Lower lobe of right lung (tissue), 2 donors: Measurements from ENCODE around the gene PRDX2. TPM values are rescaled to one million over a fixed set of nuclear protein-coding genes. Genes with fewer than 3 reads are reported as not detected.
A peak's percentile ranks its signal among the peaks of the same experiment; 100 is the strongest.

ENCODE experiments used
- ATAC-seq, 2 donors: fragments of 200-7000 bp; cut with Tn5 transposase; one replicate each; pipeline ENCODE4 v1.9.1; 2020 to 2022; ENCODE audit warnings: mild to moderate bottlenecking in 2 of 2, moderate library complexity in 2 of 2
- DNase-seq: peaks from one replicate; pipeline ENCODE4 v3.0.0-alpha.2; 2020
- H3K27ac ChIP-seq: fragments of 200-600 bp; one replicate; pipeline ENCODE4 v1.8.0; 2022
- H3K27me3 ChIP-seq: fragments of 200-600 bp; one replicate; pipeline ENCODE4 v1.8.0; 2022; ENCODE audit warnings: low read depth
- H3K36me3 ChIP-seq: fragments of 200-600 bp; one replicate; pipeline ENCODE4 v1.8.0; 2022; ENCODE audit warnings: mild to moderate bottlenecking
- H3K4me1 ChIP-seq: fragments of 200-600 bp; one replicate; pipeline ENCODE4 v1.8.0; 2022
- H3K4me3 ChIP-seq: fragments of 200-600 bp; one replicate; pipeline ENCODE4 v1.8.0; 2022; ENCODE audit warnings: mild to moderate bottlenecking
- H3K9me3 ChIP-seq: fragments of 200-600 bp; one replicate; pipeline ENCODE4 v1.8.0; 2022
- CTCF ChIP-seq: fragments of 200-600 bp; IDR thresholded peaks from one replicate; pipeline ENCODE4 v1.8.0; 2022; ENCODE audit warnings: antibody characterized with exemption, mild to moderate bottlenecking
- intact Hi-C: fragments of 100-400 bp; cut with DNase I; formaldehyde crosslinking; loops from one replicate; pipeline ENCODE4 v1.11.0; 2022
- total RNA-seq: library from RNA; stranded (reverse); fragmentation: NEBNext Ultra II Directional; extraction: Animal tissue kit (Norgen Biotek cat#: 25700); gene quantifications from one replicate; pipeline ENCODE4 v1.2.1, GENCODE V29; 2021
- donor health status: DM: no; HTN: yes; CAD: no; lungs with severe emphysema.

The PRDX2 gene
- total RNA-seq, 1 donor from 2014 or later = 101 TPM

GRCh38 chr19:12794196-12794941 lies 7.2 kb downstream of the PRDX2 start:
- no peak for ATAC-seq
- Histone ChIP-seq H3K9me3 (no peaks in the 10 kb centered on the region), H3K27me3 (no peaks in the 10 kb centered on the region), H3K4me3 (peak overlapping the region; percentile 95), H3K4me1 (peaks cover 24% of the 10 kb centered on the region), H3K27ac (peak overlapping the region; percentile 99), H3K36me3 (peaks cover 13% of the 10 kb centered on the region)
- DNase-seq = no peak
- intact Hi-C loops = no loop called here
- TF ChIP-seq CTCF = no peak

GRCh38 chr19:12793290-12794195 lies 8.1 kb downstream of the PRDX2 start:
- ATAC-seq = peak; percentile 54 to 61
- TF ChIP-seq CTCF = no peak
- Histone ChIP-seq H3K27me3 (no peaks in the 10 kb centered on the region), H3K4me1 (peaks cover 32% of the 10 kb centered on the region), H3K36me3 (peaks cover 5% of the 10 kb centered on the region), H3K4me3 (peak overlapping the region; percentile 95), H3K9me3 (no peaks in the 10 kb centered on the region), H3K27ac (peak overlapping the region; percentile 99)
- intact Hi-C loops = no loop called here
- DNase-seq = peak; percentile 94

- no peak for TF ChIP-seq CTCF
- H3K4me3 ChIP-seq = peak overlapping the region; percentile 95
- H3K4me1 ChIP-seq = peaks cover 39% of the 10 kb centered on the region
- DNase-seq = no peak
- H3K9me3 ChIP-seq = no peaks in the 10 kb centered on the region
- H3K27ac ChIP-seq = peak overlapping the region; percentile 99
- no peak for ATAC-seq
- intact Hi-C loops = no loop called here
- no peaks in the 10 kb centered on the region for H3K27me3 ChIP-seq
- peaks cover 5% of the 10 kb centered on the region for H3K36me3 ChIP-seq
Observed at GRCh38 chr19:12792853-12793289, 8.7 kb downstream of the PRDX2 start.

GRCh38 chr19:12792051-12792852 lies 9.3 kb downstream of the PRDX2 start:
- no peak for ATAC-seq
- intact Hi-C loops = no loop called here
- peak; percentile 90 for DNase-seq
- H3K27ac ChIP-seq = peak overlapping the region; percentile 99
- TF ChIP-seq CTCF = no peak
- peaks cover 45% of the 10 kb centered on the region for H3K4me1 ChIP-seq
- no peaks in the 10 kb centered on the region for H3K9me3 ChIP-seq
- H3K4me3 ChIP-seq = peak overlapping the region; percentile 95
- no peaks in the 10 kb centered on the region for H3K27me3 ChIP-seq
- H3K36me3 ChIP-seq = peaks cover 5% of the 10 kb centered on the region
